K562 (cell line): Measurements from ENCODE around the gene NOL11. TPM values are rescaled to one million over a fixed set of nuclear protein-coding genes. Genes with fewer than 3 reads are reported as not detected.

Source experiments
- ATF7 ChIP-seq: fragments of 450-650 bp; IDR thresholded peaks from 2 replicates; pipeline ENCODE4 v1.7.1; 2014; ENCODE audit warnings: mild to moderate bottlenecking, moderate library complexity
- CBX5 ChIP-seq: IDR thresholded peaks from 2 replicates; pipeline ENCODE4 v1.6.1; 2014; ENCODE audit warnings: low read depth, borderline replicate concordance
- CREM ChIP-seq: IDR thresholded peaks from 2 replicates; pipeline ENCODE4 v1.6.1; 2014; ENCODE audit warnings: antibody characterized with exemption, low read depth
- CTBP1 ChIP-seq: fragments of 450-650 bp; IDR thresholded peaks from 2 replicates; pipeline ENCODE4 v1.6.1; 2016; ENCODE audit warnings: borderline replicate concordance
- CTCF ChIP-seq, 3 experiments: IDR thresholded peaks in 2 of 3; conservative IDR thresholded peaks in 1 of 3; 2 replicates each; pipeline ENCODE4 v1.5.1; 2011 to 2012; ENCODE audit warnings: low read length in 3 of 3, mild to moderate bottlenecking in 3 of 3, control low read depth in 2 of 3, improper control_type of control experiment in 1 of 3, inconsistent platforms in 1 of 3, low read depth in 1 of 3, mixed read lengths in 1 of 3, moderate library complexity in 1 of 3; ENCODE audit not compliant: insufficient read depth in 2 of 3
- CXXC5 ChIP-seq: fragments of 250-450 bp; sonication (Bioruptor Pico); IDR thresholded peaks from 2 replicates; pipeline ENCODE4 v1.8.0; 2022; ENCODE audit warnings: inconsistent platforms, mild to moderate bottlenecking, moderate library complexity
- DACH1 ChIP-seq: fragments of 450-650 bp; IDR thresholded peaks from 2 replicates; pipeline ENCODE4 v1.6.1; 2018; ENCODE audit not compliant: partially characterized antibody
- ESRRA ChIP-seq: fragments of 450-650 bp; IDR thresholded peaks from 2 replicates; pipeline ENCODE4 v1.6.1; 2014; ENCODE audit warnings: low read depth, mild to moderate bottlenecking, moderate library complexity, borderline replicate concordance
- GABPB2 ChIP-seq: fragments of 250-450 bp; sonication (Bioruptor Pico); conservative IDR thresholded peaks from 2 replicates; pipeline ENCODE4 v1.5.1; 2021; ENCODE audit warnings: mild to moderate bottlenecking
- HDAC2 ChIP-seq: fragments of 450-650 bp; IDR thresholded peaks from 2 replicates; pipeline ENCODE4 v1.6.1; 2016; ENCODE audit warnings: mild to moderate bottlenecking
- RFX5 ChIP-seq: IDR thresholded peaks from 2 replicates; pipeline ENCODE4 v1.6.1; 2011; ENCODE audit warnings: low read depth, mild to moderate bottlenecking, improper control_type of control experiment, low read length
- SMC3 ChIP-seq: conservative IDR thresholded peaks from 2 replicates; pipeline ENCODE4 v1.6.1; 2011; ENCODE audit warnings: low read depth, low read length, improper control_type of control experiment; ENCODE audit not compliant: insufficient read depth
- ZNF764 ChIP-seq: fragments of 250-450 bp; sonication (Bioruptor Pico); IDR thresholded peaks from 2 replicates; pipeline ENCODE4 v1.4.0; 2020; ENCODE audit warnings: low read depth, mild to moderate bottlenecking, moderate library complexity
- polyA plus RNA-seq, 8 experiments: library from polyadenylated mRNA; depleted of rRNA in 4 of 8; stranded (reverse) in 5 of 8; unstranded in 3 of 8; fragments of >200 nt; fragmentation: Nextera tagmentation in 2 of 8; fragmentation: Illumina TruSeq in 1 of 8; extraction: Ambion mirVana in 2 of 8; extraction: Trizol in 1 of 8; gene quantifications; 2 replicates each; pipeline versions ENCODE4 v1.2.1 to v1.2.3, GENCODE V29; 2011 to 2014; ENCODE audit warnings: inconsistent platforms in 1 of 8, missing spikeins in 1 of 8
- total RNA-seq, 7 experiments: library from RNA; depleted of rRNA in 6 of 7; stranded (reverse); fragments of >200 nt in 6 of 7; fragmentation: Illumina TruSeq in 2 of 7; extraction: Trizol in 2 of 7; gene quantifications; 2 replicates each; pipeline versions ENCODE4 v1.2.1 to v1.2.3, GENCODE V29; 2011 to 2021; ENCODE audit warnings: low replicate concordance in 1 of 7
- TF ChIP-seq, protein P1 (sequence below): sonication (generic); formaldehyde crosslinking; IDR thresholded peaks from 2 replicates; pipeline ENCODE4 v1.8.1; 2023; ENCODE audit warnings: mild to moderate bottlenecking, missing genetic modification reagents
- TF ChIP-seq, protein P2 (sequence below): fragments of 250-450 bp; sonication (Bioruptor Pico); IDR thresholded peaks from 2 replicates; pipeline ENCODE4 v1.6.1; 2021; ENCODE audit warnings: mild to moderate bottlenecking

Gene NOL11
- total and polyA plus RNA-seq, 9 of the 15 experiments (the other 6 are each of a cell fraction or from before 2014, with no cell fraction given) = 61.1 to 175 (median 121) TPM

DNA sequence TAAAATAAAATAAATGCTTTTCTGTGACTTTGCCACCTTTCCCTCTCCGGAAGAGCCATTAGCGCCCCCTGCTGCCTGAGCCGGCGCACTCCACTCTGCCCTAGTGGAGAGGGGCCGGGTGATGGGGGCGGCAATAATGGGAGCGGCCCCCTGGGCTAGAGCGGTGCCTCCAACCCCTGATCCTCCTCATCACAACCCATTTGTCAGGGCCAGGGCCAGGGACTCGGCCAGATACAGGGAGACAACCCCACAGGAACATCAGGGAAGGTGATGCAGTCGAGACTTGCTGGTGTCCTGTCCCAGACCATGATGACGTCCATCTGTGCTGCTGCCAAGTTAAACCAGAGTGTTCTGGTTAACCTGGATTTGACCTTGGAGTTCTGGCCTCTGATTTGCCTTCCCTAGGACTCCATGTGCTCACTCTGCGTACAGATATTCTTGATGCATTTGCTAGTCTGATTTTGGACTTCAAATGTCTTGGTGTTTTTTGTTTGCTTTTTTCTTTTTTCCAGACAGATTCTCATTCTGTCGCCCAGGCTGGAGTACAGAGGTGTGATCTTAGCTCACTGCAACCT lies 61.4 kb downstream of the NOL11 start (continued):
- TF ChIP-seq ATF7 = peak; percentile 71
- TF ChIP-seq CTCF (IDR thresholded peaks at IDR 0.05 in 2 of 3, conservative IDR thresholded peaks at IDR 0.05 in 1 of 3; ENCODE audit: insufficient read depth in 2 of 3, low read depth in 1 of 3, low read length in 3 of 3) = peak; percentile 80 to 88 (median 80)
- TF ChIP-seq GABPB2 (CRISPR knock-in tag) = no peak
- 0 out of 2 replicates have a peak, but pooled peaks have one; percentile 21 for TF ChIP-seq HDAC2
- TF ChIP-seq CBX5 = no peak
- no peak for TF ChIP-seq RFX5
- TF ChIP-seq, protein P1, sequence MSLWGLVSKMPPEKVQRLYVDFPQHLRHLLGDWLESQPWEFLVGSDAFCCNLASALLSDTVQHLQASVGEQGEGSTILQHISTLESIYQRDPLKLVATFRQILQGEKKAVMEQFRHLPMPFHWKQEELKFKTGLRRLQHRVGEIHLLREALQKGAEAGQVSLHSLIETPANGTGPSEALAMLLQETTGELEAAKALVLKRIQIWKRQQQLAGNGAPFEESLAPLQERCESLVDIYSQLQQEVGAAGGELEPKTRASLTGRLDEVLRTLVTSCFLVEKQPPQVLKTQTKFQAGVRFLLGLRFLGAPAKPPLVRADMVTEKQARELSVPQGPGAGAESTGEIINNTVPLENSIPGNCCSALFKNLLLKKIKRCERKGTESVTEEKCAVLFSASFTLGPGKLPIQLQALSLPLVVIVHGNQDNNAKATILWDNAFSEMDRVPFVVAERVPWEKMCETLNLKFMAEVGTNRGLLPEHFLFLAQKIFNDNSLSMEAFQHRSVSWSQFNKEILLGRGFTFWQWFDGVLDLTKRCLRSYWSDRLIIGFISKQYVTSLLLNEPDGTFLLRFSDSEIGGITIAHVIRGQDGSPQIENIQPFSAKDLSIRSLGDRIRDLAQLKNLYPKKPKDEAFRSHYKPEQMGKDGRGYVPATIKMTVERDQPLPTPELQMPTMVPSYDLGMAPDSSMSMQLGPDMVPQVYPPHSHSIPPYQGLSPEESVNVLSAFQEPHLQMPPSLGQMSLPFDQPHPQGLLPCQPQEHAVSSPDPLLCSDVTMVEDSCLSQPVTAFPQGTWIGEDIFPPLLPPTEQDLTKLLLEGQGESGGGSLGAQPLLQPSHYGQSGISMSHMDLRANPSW (CRISPR knock-in tag) = no peak
- TF ChIP-seq, protein P2, sequence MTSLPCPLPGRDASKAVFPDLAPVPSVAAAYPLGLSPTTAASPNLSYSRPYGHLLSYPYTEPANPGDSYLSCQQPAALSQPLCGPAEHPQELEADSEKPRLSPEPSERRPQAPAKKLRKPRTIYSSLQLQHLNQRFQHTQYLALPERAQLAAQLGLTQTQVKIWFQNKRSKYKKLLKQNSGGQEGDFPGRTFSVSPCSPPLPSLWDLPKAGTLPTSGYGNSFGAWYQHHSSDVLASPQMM = no peak
- peak; percentile 62; the same call in 1 of the 2 replicates for TF ChIP-seq CTBP1
- TF ChIP-seq ESRRA = peak; percentile 83
- 0 out of 2 replicates have a peak, but pooled peaks have one; percentile 15 for TF ChIP-seq CXXC5 (CRISPR knock-in tag)
- peak; percentile 37; the same call in 1 of the 2 replicates for TF ChIP-seq SMC3
- TF ChIP-seq DACH1 = peak; percentile 19
- no peak for TF ChIP-seq ZNF764 (CRISPR knock-in tag)
- TF ChIP-seq CREM = peak; percentile 58
